Prostate gland (tissue), 2 donors: ENCODE results near the gene STAT3.

Experiments
- POLR2AphosphoS5 ChIP-seq: sonication (generic); formaldehyde crosslinking; IDR thresholded peaks from one replicate; pipeline ENCODE4 v1.6.1; 2017; ENCODE audit warnings: antibody characterized with exemption
- TF ChIP-seq, protein P1 (sequence below), 4 experiments: fragments of 200-600 bp in 2 of 4; fragments of 450-650 bp in 2 of 4; sonication (generic) in 2 of 4; IDR thresholded peaks; 1 replicate in 3 of 4; 2 replicates in 1 of 4; pipeline ENCODE4 v1.5.1; 2016 to 2019; ENCODE audit warnings: antibody characterized with exemption in 4 of 4, mild to moderate bottlenecking in 2 of 4, moderate library complexity in 2 of 4

DNA sequence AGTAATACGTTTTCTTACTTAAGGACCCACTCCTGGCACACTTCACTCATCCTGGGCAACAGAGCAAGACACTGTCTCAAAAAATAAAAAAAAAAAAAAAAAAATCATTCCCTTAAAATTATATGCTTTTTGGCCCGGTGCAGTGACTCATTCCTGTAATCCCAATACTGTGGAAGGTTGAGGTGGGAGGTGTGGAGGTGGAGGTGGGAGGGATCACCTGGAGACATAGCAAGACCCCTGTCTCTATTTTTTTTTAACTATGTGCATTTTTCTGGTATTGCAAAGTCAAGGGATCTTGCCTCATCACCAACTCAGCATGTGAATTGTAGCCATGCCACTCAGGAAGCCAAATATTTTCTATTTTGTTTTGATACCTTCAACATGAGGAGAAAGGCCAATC, 121.8 kb downstream of the STAT3 start:
- TF ChIP-seq, protein P1, sequence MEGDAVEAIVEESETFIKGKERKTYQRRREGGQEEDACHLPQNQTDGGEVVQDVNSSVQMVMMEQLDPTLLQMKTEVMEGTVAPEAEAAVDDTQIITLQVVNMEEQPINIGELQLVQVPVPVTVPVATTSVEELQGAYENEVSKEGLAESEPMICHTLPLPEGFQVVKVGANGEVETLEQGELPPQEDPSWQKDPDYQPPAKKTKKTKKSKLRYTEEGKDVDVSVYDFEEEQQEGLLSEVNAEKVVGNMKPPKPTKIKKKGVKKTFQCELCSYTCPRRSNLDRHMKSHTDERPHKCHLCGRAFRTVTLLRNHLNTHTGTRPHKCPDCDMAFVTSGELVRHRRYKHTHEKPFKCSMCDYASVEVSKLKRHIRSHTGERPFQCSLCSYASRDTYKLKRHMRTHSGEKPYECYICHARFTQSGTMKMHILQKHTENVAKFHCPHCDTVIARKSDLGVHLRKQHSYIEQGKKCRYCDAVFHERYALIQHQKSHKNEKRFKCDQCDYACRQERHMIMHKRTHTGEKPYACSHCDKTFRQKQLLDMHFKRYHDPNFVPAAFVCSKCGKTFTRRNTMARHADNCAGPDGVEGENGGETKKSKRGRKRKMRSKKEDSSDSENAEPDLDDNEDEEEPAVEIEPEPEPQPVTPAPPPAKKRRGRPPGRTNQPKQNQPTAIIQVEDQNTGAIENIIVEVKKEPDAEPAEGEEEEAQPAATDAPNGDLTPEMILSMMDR (IDR thresholded peaks at IDR 0.05), result no peak
- no peak for TF ChIP-seq POLR2AphosphoS5
